Hepatocyte (in vitro differentiated cells): ENCODE results near the gene SNX25. TPM values are rescaled to one million over a fixed set of nuclear protein-coding genes. Genes with fewer than 3 reads are reported as not detected.

ENCODE experiments used
- DNase-seq: peaks from one replicate; pipeline ENCODE4 v3.0.0-alpha.2; 2016; ENCODE audit warnings: low spot score
- H2AFZ ChIP-seq: fragments of 200-600 bp; sonication (generic); 2 replicates; pipeline ENCODE4 v1.6.0; 2016; ENCODE audit warnings: antibody characterized with exemption, mild to moderate bottlenecking
- H3K27ac ChIP-seq: fragments of 200-600 bp; sonication (generic); 2 replicates; pipeline ENCODE4 v1.5.1; 2016; ENCODE audit warnings: mild to moderate bottlenecking
- H3K27me3 ChIP-seq: fragments of 200-600 bp; sonication (generic); 2 replicates; pipeline ENCODE4 v1.6.1; 2016
- H3K36me3 ChIP-seq: fragments of 200-600 bp; sonication (generic); replicated peaks from 2 replicates; pipeline ENCODE4 v1.5.1; 2016; ENCODE audit warnings: low read depth; ENCODE audit not compliant: insufficient read depth
- H3K4me1 ChIP-seq: fragments of 200-600 bp; sonication (generic); 2 replicates; pipeline ENCODE4 v1.5.1; 2016; ENCODE audit warnings: mild to moderate bottlenecking, moderate library complexity; ENCODE audit not compliant: insufficient read depth
- H3K4me2 ChIP-seq: fragments of 200-600 bp; sonication (generic); 2 replicates; pipeline ENCODE4 v1.6.0; 2016
- H3K4me3 ChIP-seq: fragments of 200-600 bp; sonication (generic); 2 replicates; pipeline ENCODE4 v1.5.1; 2016; ENCODE audit warnings: mild to moderate bottlenecking
- H3K79me2 ChIP-seq: fragments of 200-600 bp; sonication (generic); 2 replicates; pipeline ENCODE4 v1.6.0; 2017; ENCODE audit warnings: mild to moderate bottlenecking
- H3K9me2 ChIP-seq: fragments of 200-600 bp; sonication (generic); replicated peaks from 2 replicates; pipeline ENCODE4 v1.6.0; 2017; ENCODE audit warnings: mild to moderate bottlenecking; ENCODE audit not compliant: insufficient read depth
- H3K9me3 ChIP-seq: fragments of 200-600 bp; sonication (generic); 2 replicates; pipeline ENCODE4 v1.5.1; 2016; ENCODE audit warnings: low read depth, mild to moderate bottlenecking
- H4K20me1 ChIP-seq: fragments of 200-600 bp; sonication (generic); 2 replicates; pipeline ENCODE4 v1.6.0; 2016; ENCODE audit warnings: mild to moderate bottlenecking; ENCODE audit not compliant: insufficient read depth, poor library complexity, severe bottlenecking
- EZH2 ChIP-seq: fragments of 200-600 bp; sonication (generic); IDR thresholded peaks from 2 replicates; pipeline ENCODE4 v1.6.1; 2016; ENCODE audit warnings: antibody characterized with exemption, mild to moderate bottlenecking, borderline replicate concordance
- EZH2phosphoT487 ChIP-seq: fragments of 200-600 bp; sonication (generic); IDR thresholded peaks from one replicate; pipeline ENCODE4 v1.6.1; 2018; ENCODE audit warnings: antibody characterized with exemption, mild to moderate bottlenecking, low read depth, moderate library complexity; ENCODE audit not compliant: unreplicated experiment, severe bottlenecking
- WGBS: methylation state at CpG from one replicate; pipeline ENCODE4 v1.1.6; 2016; ENCODE audit warnings: low lambda C conversion rate; ENCODE audit errors: missing lambda C conversion rate; 5-methylcytosine and 5-hydroxymethylcytosine counted together
- polyA plus RNA-seq: library from polyadenylated mRNA; unstranded; fragments of >200 nt; fragmentation: Nextera tagmentation; extraction: Ambion mirVana; gene quantifications from 2 replicates; pipeline ENCODE4 v1.2.1, GENCODE V29; 2016
- total RNA-seq: library from RNA; depleted of rRNA; stranded (reverse); fragments of >200 nt; gene quantifications from 2 replicates; pipeline ENCODE4 v1.2.3, GENCODE V29; 2014
- TF ChIP-seq, protein P1 (sequence below): fragments of 200-600 bp; sonication (generic); IDR thresholded peaks from 2 replicates; pipeline ENCODE4 v1.5.1; 2016; ENCODE audit warnings: antibody characterized with exemption, mild to moderate bottlenecking; ENCODE audit not compliant: poor library complexity

SNX25 gene
- total and polyA plus RNA-seq, 2 experiments from 2014 or later, result 16.5 to 20.3 TPM

DNA sequence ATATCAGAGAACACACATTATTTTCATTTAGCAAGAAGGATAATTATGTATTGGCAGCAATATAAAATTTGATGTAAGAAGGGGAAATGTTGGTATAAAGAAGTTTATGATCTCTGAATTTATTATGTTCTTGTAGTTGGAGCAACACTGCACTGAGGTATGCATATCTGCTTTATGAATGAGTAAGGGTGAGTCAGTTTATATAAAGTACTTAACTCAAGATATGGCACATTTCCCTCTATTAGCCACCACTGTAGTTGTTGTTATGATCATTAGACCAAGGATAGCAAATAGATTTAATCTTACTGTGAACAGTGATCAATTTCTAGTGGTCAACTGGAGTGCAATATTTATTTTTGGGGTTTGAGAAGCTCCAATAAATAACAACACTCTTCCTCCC is 66.6 kb downstream of the SNX25 start:
- Histone ChIP-seq H3K27me3 (no peaks in the 10 kb centered on the region), H3K4me3 (no peak overlapping the region), H4K20me1 (no peaks in the 10 kb centered on the region), H3K4me1 (no peaks in the 10 kb centered on the region), H3K9me2 (no peaks in the 10 kb centered on the region), H3K36me3 (no peaks in the 10 kb centered on the region), H2AFZ (no peak overlapping the region), H3K4me2 (no peak overlapping the region), H3K79me2 (no peaks in the 10 kb centered on the region), H3K27ac (no peak overlapping the region), H3K9me3 (no peaks in the 10 kb centered on the region)
- no peak for DNase-seq
- TF ChIP-seq, protein P1, sequence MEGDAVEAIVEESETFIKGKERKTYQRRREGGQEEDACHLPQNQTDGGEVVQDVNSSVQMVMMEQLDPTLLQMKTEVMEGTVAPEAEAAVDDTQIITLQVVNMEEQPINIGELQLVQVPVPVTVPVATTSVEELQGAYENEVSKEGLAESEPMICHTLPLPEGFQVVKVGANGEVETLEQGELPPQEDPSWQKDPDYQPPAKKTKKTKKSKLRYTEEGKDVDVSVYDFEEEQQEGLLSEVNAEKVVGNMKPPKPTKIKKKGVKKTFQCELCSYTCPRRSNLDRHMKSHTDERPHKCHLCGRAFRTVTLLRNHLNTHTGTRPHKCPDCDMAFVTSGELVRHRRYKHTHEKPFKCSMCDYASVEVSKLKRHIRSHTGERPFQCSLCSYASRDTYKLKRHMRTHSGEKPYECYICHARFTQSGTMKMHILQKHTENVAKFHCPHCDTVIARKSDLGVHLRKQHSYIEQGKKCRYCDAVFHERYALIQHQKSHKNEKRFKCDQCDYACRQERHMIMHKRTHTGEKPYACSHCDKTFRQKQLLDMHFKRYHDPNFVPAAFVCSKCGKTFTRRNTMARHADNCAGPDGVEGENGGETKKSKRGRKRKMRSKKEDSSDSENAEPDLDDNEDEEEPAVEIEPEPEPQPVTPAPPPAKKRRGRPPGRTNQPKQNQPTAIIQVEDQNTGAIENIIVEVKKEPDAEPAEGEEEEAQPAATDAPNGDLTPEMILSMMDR, result no peak

GRCh38 chr4:185278716-185279115 is 69.3 kb downstream of the SNX25 start:
- no peaks in the 10 kb centered on the region for H3K9me3 ChIP-seq
- DNase-seq, result no peak
- H3K4me1 ChIP-seq, result no peaks in the 10 kb centered on the region
- H3K4me3 ChIP-seq, result no peak overlapping the region
- 86% methylated on average over 3 of the region's 3 CpGs for WGBS
- no peaks in the 10 kb centered on the region for H3K36me3 ChIP-seq
- no peaks in the 10 kb centered on the region for H3K27me3 ChIP-seq
- no peaks in the 10 kb centered on the region for H4K20me1 ChIP-seq
- no peak overlapping the region for H3K4me2 ChIP-seq
- H2AFZ ChIP-seq, result no peak overlapping the region
- TF ChIP-seq EZH2 (no peak), EZH2phosphoT487 (no peak)
- TF ChIP-seq, protein P1, result no peak
- H3K9me2 ChIP-seq, result no peaks in the 10 kb centered on the region
- no peak overlapping the region for H3K27ac ChIP-seq
- H3K79me2 ChIP-seq, result no peaks in the 10 kb centered on the region

GRCh38 chr4:185280608-185281007 is 71.2 kb downstream of the SNX25 start:
- no peaks in the 10 kb centered on the region for H4K20me1 ChIP-seq
- no peaks in the 10 kb centered on the region for H3K4me1 ChIP-seq
- no peaks in the 10 kb centered on the region for H3K27me3 ChIP-seq
- no peak overlapping the region for H3K4me2 ChIP-seq
- H3K79me2 ChIP-seq, result no peaks in the 10 kb centered on the region
- WGBS, result 43% methylated on average over 5 of the region's 5 CpGs
- no peak overlapping the region for H2AFZ ChIP-seq
- no peak for DNase-seq
- no peak overlapping the region for H3K27ac ChIP-seq
- H3K4me3 ChIP-seq, result no peak overlapping the region
- H3K9me3 ChIP-seq, result no peaks in the 10 kb centered on the region
- no peaks in the 10 kb centered on the region for H3K9me2 ChIP-seq
- no peak for TF ChIP-seq EZH2
- TF ChIP-seq, protein P1, result no peak
- H3K36me3 ChIP-seq, result no peaks in the 10 kb centered on the region

DNA sequence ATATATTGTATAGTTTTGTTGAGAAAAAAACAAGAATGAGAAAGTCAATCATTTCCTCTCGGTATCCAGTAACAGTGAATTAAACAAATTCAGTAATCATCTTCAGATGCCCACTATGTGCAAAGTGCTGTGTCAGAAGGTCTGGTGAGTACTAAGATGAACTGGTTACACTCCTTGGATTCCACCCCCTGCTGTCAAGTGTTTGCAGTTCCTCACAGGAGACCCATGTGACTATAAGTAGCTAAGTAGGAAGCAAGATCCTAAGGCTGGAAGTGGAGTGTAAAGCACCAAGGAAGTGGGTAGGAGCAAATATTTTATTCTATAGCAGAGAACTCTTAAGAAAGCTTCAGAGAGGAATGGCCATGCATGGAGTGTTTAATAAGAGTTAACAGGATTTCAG is 73.6 kb downstream of the SNX25 start:
- no peaks in the 10 kb centered on the region for H3K4me1 ChIP-seq
- H2AFZ ChIP-seq, result no peak overlapping the region
- no peaks in the 10 kb centered on the region for H3K36me3 ChIP-seq
- no peaks in the 10 kb centered on the region for H3K9me2 ChIP-seq
- no peaks in the 10 kb centered on the region for H3K9me3 ChIP-seq
- no peaks in the 10 kb centered on the region for H4K20me1 ChIP-seq
- TF ChIP-seq, protein P1, result no peak
- TF ChIP-seq EZH2 (no peak), EZH2phosphoT487 (no peak)
- no peaks in the 10 kb centered on the region for H3K79me2 ChIP-seq
- no peaks in the 10 kb centered on the region for H3K27me3 ChIP-seq
- 89% methylated on average over 1 of the region's 1 CpG for WGBS
- H3K4me3 ChIP-seq, result no peak overlapping the region
- H3K27ac ChIP-seq, result no peak overlapping the region
- no peak for DNase-seq
- H3K4me2 ChIP-seq, result no peak overlapping the region
